ENCODE data around the gene TAOK3.

TAOK3 gene

DNA sequence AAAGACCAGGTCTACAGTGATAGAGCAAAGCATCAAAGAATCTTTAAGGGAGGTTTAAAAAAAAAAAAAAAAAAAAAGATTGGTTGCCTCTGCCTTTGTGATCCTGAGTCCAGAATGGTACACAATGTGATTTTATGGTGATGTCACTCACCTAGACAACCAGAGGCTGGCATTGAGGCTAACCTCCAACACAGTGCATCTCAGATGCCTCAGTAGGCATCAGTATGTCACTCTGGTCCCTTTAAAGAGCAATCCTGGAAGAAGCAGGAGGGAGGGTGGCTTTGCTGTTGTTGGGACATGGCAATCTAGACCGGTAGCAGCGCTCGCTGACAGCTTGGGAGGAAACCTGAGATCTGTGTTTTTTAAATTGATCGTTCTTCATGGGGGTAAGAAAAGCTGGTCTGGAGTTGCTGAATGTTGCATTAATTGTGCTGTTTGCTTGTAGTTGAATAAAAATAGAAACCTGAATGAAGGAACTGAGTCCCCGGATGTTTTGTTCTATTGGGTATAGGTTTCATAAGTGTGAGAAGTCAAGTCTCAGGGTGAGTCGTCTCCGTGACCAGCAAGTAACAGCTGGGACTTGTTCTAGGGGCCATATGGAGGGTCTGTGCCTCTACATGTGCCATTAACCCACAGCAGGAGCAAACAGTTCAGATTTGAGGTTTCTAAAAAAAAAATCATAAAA lies 227.5 kb downstream of the TAOK3 start:
- Histone ChIP-seq H3K36me3 (replicated peaks; ENCODE audit: low read depth, low read length) (peaks cover 40% of the 10 kb centered on the region), H3K9me3 (ENCODE audit: insufficient read depth, low read length) (no peaks in the 10 kb centered on the region), H3K4me1 (ENCODE audit: low read length) (peaks cover 9% of the 10 kb centered on the region), H3K27ac (ENCODE audit: low read length) (peak overlapping the region; percentile 44), H3K9ac (ENCODE audit: low read length) (no peak overlapping the region), H3K4me2 (ENCODE audit: low read length) (peak overlapping the region; percentile 14; the same call in 1 of the 2 replicates), H2AFZ (ENCODE audit: low read depth, low read length) (no peak overlapping the region), H3K27me3 (ENCODE audit: low read depth, low read length) (no peaks in the 10 kb centered on the region), H4K20me1 (ENCODE audit: insufficient read depth, low read length) (peaks cover 4% of the 10 kb centered on the region; the same call in 1 of the 2 replicates), H3K4me3 (ENCODE audit: low read length) (no peak overlapping the region), H3K79me2 (ENCODE audit: low read length) (peaks cover 14% of the 10 kb centered on the region)
- no peak for TF ChIP-seq EZH2phosphoT487 (IDR thresholded peaks at IDR 0.05; ENCODE audit: low read depth)
- TF ChIP-seq, protein P1, sequence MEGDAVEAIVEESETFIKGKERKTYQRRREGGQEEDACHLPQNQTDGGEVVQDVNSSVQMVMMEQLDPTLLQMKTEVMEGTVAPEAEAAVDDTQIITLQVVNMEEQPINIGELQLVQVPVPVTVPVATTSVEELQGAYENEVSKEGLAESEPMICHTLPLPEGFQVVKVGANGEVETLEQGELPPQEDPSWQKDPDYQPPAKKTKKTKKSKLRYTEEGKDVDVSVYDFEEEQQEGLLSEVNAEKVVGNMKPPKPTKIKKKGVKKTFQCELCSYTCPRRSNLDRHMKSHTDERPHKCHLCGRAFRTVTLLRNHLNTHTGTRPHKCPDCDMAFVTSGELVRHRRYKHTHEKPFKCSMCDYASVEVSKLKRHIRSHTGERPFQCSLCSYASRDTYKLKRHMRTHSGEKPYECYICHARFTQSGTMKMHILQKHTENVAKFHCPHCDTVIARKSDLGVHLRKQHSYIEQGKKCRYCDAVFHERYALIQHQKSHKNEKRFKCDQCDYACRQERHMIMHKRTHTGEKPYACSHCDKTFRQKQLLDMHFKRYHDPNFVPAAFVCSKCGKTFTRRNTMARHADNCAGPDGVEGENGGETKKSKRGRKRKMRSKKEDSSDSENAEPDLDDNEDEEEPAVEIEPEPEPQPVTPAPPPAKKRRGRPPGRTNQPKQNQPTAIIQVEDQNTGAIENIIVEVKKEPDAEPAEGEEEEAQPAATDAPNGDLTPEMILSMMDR (IDR thresholded peaks at IDR 0.05; ENCODE audit: low read depth, low read length), result no peak

DNA sequence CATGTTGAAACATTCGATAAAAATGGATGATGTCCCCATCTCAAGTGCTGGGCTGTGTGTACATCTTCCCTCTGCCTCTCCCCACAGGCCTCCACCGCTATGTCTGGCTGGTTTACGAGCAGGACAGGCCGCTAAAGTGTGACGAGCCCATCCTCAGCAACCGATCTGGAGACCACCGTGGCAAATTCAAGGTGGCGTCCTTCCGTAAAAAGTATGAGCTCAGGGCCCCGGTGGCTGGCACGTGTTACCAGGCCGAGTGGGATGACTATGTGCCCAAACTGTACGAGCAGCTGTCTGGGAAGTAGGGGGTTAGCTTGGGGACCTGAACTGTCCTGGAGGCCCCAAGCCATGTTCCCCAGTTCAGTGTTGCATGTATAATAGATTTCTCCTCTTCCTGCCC lies 228.2 kb downstream of the TAOK3 start:
- no peak overlapping the region for H3K4me2 ChIP-seq (ENCODE audit: low read length)
- peaks cover 4% of the 10 kb centered on the region; the same call in 1 of the 2 replicates for H4K20me1 ChIP-seq (ENCODE audit: insufficient read depth, low read length)
- no peak overlapping the region for H3K4me3 ChIP-seq (ENCODE audit: low read length)
- no peak for TF ChIP-seq EZH2phosphoT487 (IDR thresholded peaks at IDR 0.05; ENCODE audit: low read depth)
- TF ChIP-seq, protein P1 (IDR thresholded peaks at IDR 0.05; ENCODE audit: low read depth, low read length), result no peak
- H3K4me1 ChIP-seq (ENCODE audit: low read length), result peaks cover 9% of the 10 kb centered on the region
- H3K36me3 ChIP-seq (replicated peaks; ENCODE audit: low read depth, low read length), result peaks cover 45% of the 10 kb centered on the region
- H3K27ac ChIP-seq (ENCODE audit: low read length), result no peak overlapping the region
- peaks cover 16% of the 10 kb centered on the region for H3K79me2 ChIP-seq (ENCODE audit: low read length)
- H2AFZ ChIP-seq (ENCODE audit: low read depth, low read length), result no peak overlapping the region
- H3K9me3 ChIP-seq (ENCODE audit: insufficient read depth, low read length), result no peaks in the 10 kb centered on the region
- H3K27me3 ChIP-seq (ENCODE audit: low read depth, low read length), result no peaks in the 10 kb centered on the region
- H3K9ac ChIP-seq (ENCODE audit: low read length), result no peak overlapping the region

DNA sequence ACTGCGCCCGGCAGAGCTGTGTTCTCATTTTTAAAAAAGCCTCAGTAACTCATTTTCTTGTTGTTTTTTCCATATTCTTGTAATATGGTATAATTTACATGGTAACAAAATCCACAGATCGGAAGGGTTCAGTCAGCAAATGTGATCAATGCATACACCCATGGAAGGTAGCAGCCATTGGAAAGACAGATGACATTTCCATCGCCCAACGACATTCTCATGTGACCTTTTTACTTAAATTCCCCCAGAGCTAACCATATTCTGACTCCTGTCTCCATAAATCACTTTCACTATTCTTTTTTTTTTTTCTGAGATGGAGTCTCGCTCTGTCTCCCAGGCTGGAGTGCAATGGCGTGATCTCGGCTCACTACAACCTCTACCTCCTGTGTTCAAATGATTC lies 231.9 kb downstream of the TAOK3 start:
- H3K27me3 ChIP-seq (ENCODE audit: low read depth, low read length), result no peaks in the 10 kb centered on the region
- peaks cover 44% of the 10 kb centered on the region for H3K36me3 ChIP-seq (replicated peaks; ENCODE audit: low read depth, low read length)
- peaks cover 10% of the 10 kb centered on the region; the same call in 1 of the 2 replicates for H4K20me1 ChIP-seq (ENCODE audit: insufficient read depth, low read length)
- peaks cover 15% of the 10 kb centered on the region for H3K4me1 ChIP-seq (ENCODE audit: low read length)
- no peak overlapping the region for H3K9ac ChIP-seq (ENCODE audit: low read length)
- no peak overlapping the region for H3K4me3 ChIP-seq (ENCODE audit: low read length)
- H3K27ac ChIP-seq (ENCODE audit: low read length), result no peak overlapping the region
- H3K9me3 ChIP-seq (ENCODE audit: insufficient read depth, low read length), result no peaks in the 10 kb centered on the region
- no peak for TF ChIP-seq EZH2phosphoT487 (IDR thresholded peaks at IDR 0.05; ENCODE audit: low read depth)
- TF ChIP-seq, protein P1 (IDR thresholded peaks at IDR 0.05; ENCODE audit: low read depth, low read length), result no peak
- H2AFZ ChIP-seq (ENCODE audit: low read depth, low read length), result no peak overlapping the region
- H3K4me2 ChIP-seq (ENCODE audit: low read length), result no peak overlapping the region
- peaks cover 41% of the 10 kb centered on the region for H3K79me2 ChIP-seq (ENCODE audit: low read length)

DNA sequence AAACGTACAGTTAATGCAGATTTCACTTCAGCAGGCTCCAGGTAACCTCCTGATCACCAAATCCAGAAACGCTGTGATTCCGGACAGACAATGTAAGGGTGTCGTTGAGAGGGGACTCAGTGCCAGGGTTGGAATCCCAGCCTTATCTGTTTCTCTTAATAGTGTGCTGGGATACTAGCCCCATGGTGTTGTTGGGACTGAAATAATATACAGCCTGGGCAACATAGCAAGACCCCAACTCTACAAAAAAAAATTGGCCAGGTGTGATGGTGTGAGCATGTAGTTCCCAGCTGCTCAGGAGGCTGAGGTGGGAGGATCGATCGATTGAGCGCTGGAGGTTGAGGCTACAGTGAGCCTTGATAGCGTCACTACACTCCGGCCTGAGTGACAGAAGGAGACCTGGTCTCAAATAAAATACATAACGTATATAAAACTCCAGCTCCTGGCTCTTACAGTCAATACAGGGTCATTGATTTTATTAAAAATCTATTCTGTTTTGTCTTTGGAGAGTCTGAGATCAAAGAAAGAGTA lies 235.5 kb downstream of the TAOK3 start:
- TF ChIP-seq EZH2phosphoT487 (IDR thresholded peaks at IDR 0.05; ENCODE audit: low read depth), result no peak
- TF ChIP-seq, protein P1 (IDR thresholded peaks at IDR 0.05; ENCODE audit: low read depth, low read length), result no peak
- H3K9ac ChIP-seq (ENCODE audit: low read length), result peak overlapping the region; percentile 97
- peaks cover 25% of the 10 kb centered on the region for H3K36me3 ChIP-seq (replicated peaks; ENCODE audit: low read depth, low read length)
- no peaks in the 10 kb centered on the region for H3K9me3 ChIP-seq (ENCODE audit: insufficient read depth, low read length)
- H3K4me3 ChIP-seq (ENCODE audit: low read length), result peak overlapping the region; percentile 93
- no peak overlapping the region; the same call in 1 of the 2 replicates for H2AFZ ChIP-seq (ENCODE audit: low read depth, low read length)
- peaks cover 6% of the 10 kb centered on the region for H3K4me1 ChIP-seq (ENCODE audit: low read length)
- peak overlapping the region; percentile 99 for H3K4me2 ChIP-seq (ENCODE audit: low read length)
- peak overlapping the region; percentile 52; the same call in 1 of the 2 replicates for H3K27ac ChIP-seq (ENCODE audit: low read length)
- peaks cover 36% of the 10 kb centered on the region for H3K79me2 ChIP-seq (ENCODE audit: low read length)
- H4K20me1 ChIP-seq (ENCODE audit: insufficient read depth, low read length), result 0 out of 2 replicates have a peak, but pooled peaks cover 6% of the 10 kb centered on the region
- H3K27me3 ChIP-seq (ENCODE audit: low read depth, low read length), result no peaks in the 10 kb centered on the region
